GM12878 (cell line): ENCODE results near the gene NELFB.

ENCODE experiments used
- ATF7 ChIP-seq: fragments of 450-650 bp; IDR thresholded peaks from 2 replicates; pipeline ENCODE4 v1.6.1; 2016; ENCODE audit warnings: low read depth, mild to moderate bottlenecking
- BRCA1 ChIP-seq: IDR thresholded peaks from 2 replicates; pipeline ENCODE4 v1.6.1; 2011; ENCODE audit warnings: low read depth, low read length, improper control_type of control experiment
- CBX5 ChIP-seq: sonication (generic); IDR thresholded peaks from 2 replicates; pipeline ENCODE4 v1.6.1; 2016; ENCODE audit warnings: low read depth, moderate library complexity, mild to moderate bottlenecking, inconsistent platforms
- GABPA ChIP-seq: IDR thresholded peaks from 2 replicates; pipeline ENCODE4 v1.6.1; 2014; ENCODE audit warnings: antibody characterized with exemption, low read depth, mild to moderate bottlenecking, inconsistent platforms
- POLR2A ChIP-seq: IDR thresholded peaks from 2 replicates; pipeline ENCODE4 v1.6.1; 2011; ENCODE audit warnings: low read depth, mild to moderate bottlenecking, low read length
- SIN3A ChIP-seq: IDR thresholded peaks from 2 replicates; pipeline ENCODE4 v1.6.1; 2012; ENCODE audit warnings: low read depth, low read length, improper control_type of control experiment
- SREBF1 ChIP-seq: IDR thresholded peaks from 2 replicates; pipeline ENCODE4 v1.6.1; 2012; ENCODE audit warnings: mild to moderate bottlenecking, low read length
- ZNF622 ChIP-seq: fragments of 450-650 bp; IDR thresholded peaks from 2 replicates; pipeline ENCODE4 v1.6.1; 2017; ENCODE audit warnings: mild to moderate bottlenecking, inconsistent platforms
- TF ChIP-seq, protein P1 (sequence below), 3 experiments: IDR thresholded peaks in 2 of 3; conservative IDR thresholded peaks in 1 of 3; 2 replicates each; pipeline ENCODE4 v1.5.1; 2011; ENCODE audit warnings: low read depth in 3 of 3, low read length in 3 of 3, mild to moderate bottlenecking in 3 of 3, control low read depth in 2 of 3, moderate library complexity in 2 of 3, inconsistent platforms in 1 of 3, mixed read lengths in 1 of 3; ENCODE audit not compliant: control insufficient read depth in 2 of 3, insufficient read depth in 1 of 3; ENCODE audit errors: extremely low read depth in 1 of 3
- TF ChIP-seq, protein P2 (sequence below): IDR thresholded peaks from 2 replicates; pipeline ENCODE4 v1.6.1; 2012; ENCODE audit warnings: low read length, inconsistent platforms
- TF ChIP-seq, protein P3 (sequence below): IDR thresholded peaks from 2 replicates; pipeline ENCODE4 v1.6.1; 2012; ENCODE audit warnings: low read depth, low read length, improper control_type of control experiment

DNA sequence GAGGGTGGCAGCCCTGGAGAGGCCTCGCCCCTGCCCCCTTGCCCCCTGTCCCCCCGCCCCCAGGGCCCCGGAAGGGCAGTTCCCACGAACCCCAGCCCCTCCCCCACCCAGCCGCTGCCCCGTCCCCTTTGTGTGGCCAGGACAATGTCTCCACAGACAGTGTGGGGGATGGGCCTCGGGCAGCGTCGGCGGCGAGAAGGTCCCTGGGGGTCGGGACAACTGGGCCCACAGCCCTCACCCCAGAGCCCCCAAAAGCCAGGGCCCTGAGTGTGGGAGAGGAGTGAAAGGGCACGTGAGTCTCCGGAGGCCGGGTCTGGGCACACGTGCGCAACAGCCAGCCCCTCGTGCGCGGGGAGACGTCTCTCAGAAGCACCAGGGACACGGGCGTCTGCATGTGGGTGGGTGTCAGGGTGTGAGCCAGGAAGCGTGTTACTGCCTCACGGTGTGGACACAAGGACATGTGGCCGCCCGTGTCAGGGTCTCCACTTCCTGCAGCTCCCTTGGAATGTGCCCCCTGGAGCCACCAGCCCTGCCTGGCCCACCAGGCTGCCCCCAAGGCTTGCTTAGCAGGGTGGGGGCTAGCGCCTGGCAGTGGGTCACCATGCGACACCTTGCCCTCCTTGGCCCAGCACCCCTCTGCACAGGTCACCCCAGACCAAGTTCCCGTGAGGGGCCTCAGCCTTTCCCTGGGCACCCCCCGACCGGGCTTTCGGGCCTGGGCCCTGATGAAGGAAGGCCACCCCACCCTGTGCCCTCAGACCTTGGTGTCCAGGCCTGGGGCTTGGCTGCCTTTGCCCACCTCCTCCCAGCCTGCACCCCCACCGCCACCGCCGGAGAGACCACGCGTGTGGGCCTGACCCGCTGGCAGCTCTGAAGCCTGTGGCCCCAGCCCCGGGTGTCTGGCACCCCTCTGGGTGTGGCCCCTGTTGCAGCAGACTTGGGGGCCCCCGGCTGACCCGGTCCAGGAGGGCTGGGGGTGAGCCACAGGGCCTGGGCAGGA lies 59.7 kb downstream of the NELFB start:
- TF ChIP-seq GABPA (no peak), BRCA1 (no peak), ZNF622 (no peak), SIN3A (no peak), ATF7 (no peak), SREBF1 (no peak), CBX5 (no peak), POLR2A (no peak)
- TF ChIP-seq, protein P1, sequence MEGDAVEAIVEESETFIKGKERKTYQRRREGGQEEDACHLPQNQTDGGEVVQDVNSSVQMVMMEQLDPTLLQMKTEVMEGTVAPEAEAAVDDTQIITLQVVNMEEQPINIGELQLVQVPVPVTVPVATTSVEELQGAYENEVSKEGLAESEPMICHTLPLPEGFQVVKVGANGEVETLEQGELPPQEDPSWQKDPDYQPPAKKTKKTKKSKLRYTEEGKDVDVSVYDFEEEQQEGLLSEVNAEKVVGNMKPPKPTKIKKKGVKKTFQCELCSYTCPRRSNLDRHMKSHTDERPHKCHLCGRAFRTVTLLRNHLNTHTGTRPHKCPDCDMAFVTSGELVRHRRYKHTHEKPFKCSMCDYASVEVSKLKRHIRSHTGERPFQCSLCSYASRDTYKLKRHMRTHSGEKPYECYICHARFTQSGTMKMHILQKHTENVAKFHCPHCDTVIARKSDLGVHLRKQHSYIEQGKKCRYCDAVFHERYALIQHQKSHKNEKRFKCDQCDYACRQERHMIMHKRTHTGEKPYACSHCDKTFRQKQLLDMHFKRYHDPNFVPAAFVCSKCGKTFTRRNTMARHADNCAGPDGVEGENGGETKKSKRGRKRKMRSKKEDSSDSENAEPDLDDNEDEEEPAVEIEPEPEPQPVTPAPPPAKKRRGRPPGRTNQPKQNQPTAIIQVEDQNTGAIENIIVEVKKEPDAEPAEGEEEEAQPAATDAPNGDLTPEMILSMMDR (IDR thresholded peaks at IDR 0.05 in 2 of 3, conservative IDR thresholded peaks at IDR 0.05 in 1 of 3; ENCODE audit: control insufficient read depth in 2 of 3, extremely low read depth in 1 of 3, insufficient read depth in 1 of 3, low read depth in 3 of 3, low read length in 3 of 3), result no peak
- TF ChIP-seq, protein P2, sequence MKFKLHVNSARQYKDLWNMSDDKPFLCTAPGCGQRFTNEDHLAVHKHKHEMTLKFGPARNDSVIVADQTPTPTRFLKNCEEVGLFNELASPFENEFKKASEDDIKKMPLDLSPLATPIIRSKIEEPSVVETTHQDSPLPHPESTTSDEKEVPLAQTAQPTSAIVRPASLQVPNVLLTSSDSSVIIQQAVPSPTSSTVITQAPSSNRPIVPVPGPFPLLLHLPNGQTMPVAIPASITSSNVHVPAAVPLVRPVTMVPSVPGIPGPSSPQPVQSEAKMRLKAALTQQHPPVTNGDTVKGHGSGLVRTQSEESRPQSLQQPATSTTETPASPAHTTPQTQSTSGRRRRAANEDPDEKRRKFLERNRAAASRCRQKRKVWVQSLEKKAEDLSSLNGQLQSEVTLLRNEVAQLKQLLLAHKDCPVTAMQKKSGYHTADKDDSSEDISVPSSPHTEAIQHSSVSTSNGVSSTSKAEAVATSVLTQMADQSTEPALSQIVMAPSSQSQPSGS, result no peak
- TF ChIP-seq, protein P3, sequence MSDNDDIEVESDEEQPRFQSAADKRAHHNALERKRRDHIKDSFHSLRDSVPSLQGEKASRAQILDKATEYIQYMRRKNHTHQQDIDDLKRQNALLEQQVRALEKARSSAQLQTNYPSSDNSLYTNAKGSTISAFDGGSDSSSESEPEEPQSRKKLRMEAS, result no peak
